SK-N-SH (cell line): Measurements from ENCODE around the gene APBB3. TPM values are rescaled to one million over a fixed set of nuclear protein-coding genes. Genes with fewer than 3 reads are reported as not detected.

Experiments used
- CTCF ChIA-PET: fragments of 300-600, 350-600 bp; formaldehyde crosslinking; extraction: SDS; loops from one replicate; lab custom pipeline; 2021; lab: Yijun Ruan, JAX
- POLR2A ChIA-PET: fragments of 350-600 bp; sonication (Branson Sonifier 250); formaldehyde crosslinking; extraction: SDS; loops from one replicate; lab custom pipeline; 2020; ENCODE audit warnings: antibody characterized with exemption, inconsistent platforms; lab: Yijun Ruan, JAX
- DNase-seq: peaks from one replicate; pipeline ENCODE4 v3.0.0; 2012
- H2AFZ ChIP-seq: fragments of 200-600 bp; sonication (generic); 2 replicates; pipeline ENCODE4 v1.8.1; 2016; ENCODE audit warnings: antibody characterized with exemption, mild to moderate bottlenecking, low read depth
- H3F3A ChIP-seq: fragments of 200-600 bp; sonication (generic); replicated peaks from 2 replicates; pipeline ENCODE3; 2016; ENCODE audit warnings: antibody characterized with exemption, mild to moderate bottlenecking; ENCODE audit not compliant: insufficient read depth
- H3K27ac ChIP-seq, 2 experiments: fragments of 200-500 bp in 1 of 2; fragments of 200-600 bp in 1 of 2; sonication (Bioruptor generic) in 1 of 2; sonication (generic), shearing (Covaris generic) in 1 of 2; 2 replicates each; pipeline versions ENCODE4 v1.5.1 to v1.6.1; 2014 to 2016; ENCODE audit warnings: low read depth in 2 of 2, inconsistent platforms in 1 of 2, low read length in 1 of 2, mild to moderate bottlenecking in 1 of 2, mixed read lengths in 1 of 2
- H3K27me3 ChIP-seq: fragments of 200-600 bp; sonication (generic), shearing (Covaris generic); 2 replicates; pipeline ENCODE4 v1.6.1; 2016; ENCODE audit warnings: mixed run types; ENCODE audit not compliant: insufficient read depth
- H3K36me3 ChIP-seq, 2 experiments: fragments of 200-500 bp in 1 of 2; fragments of 200-600 bp in 1 of 2; sonication (Bioruptor generic) in 1 of 2; sonication (generic) in 1 of 2; replicated peaks in 1 of 2; 2 replicates each; pipeline versions ENCODE3 to v1.5.1; 2014 to 2016; ENCODE audit warnings: low read length in 1 of 2, mild to moderate bottlenecking in 1 of 2; ENCODE audit not compliant: insufficient read depth in 2 of 2, control insufficient read depth in 1 of 2
- H3K4me1 ChIP-seq, 2 experiments: fragments of 200-500 bp in 1 of 2; fragments of 200-600 bp in 1 of 2; sonication (Bioruptor generic) in 1 of 2; sonication (generic), shearing (Covaris generic) in 1 of 2; 2 replicates each; pipeline versions ENCODE4 v1.5.1 to v1.6.1; 2014 to 2016; ENCODE audit warnings: low read depth in 1 of 2, low read length in 1 of 2, mixed run types in 1 of 2; ENCODE audit not compliant: insufficient read depth in 2 of 2, control insufficient read depth in 1 of 2
- H3K4me2 ChIP-seq: fragments of 200-600 bp; sonication (generic), shearing (Covaris generic); 2 replicates; pipeline ENCODE4 v1.6.1; 2017; ENCODE audit warnings: mixed run types
- H3K4me3 ChIP-seq, 2 experiments: fragments of 200-500 bp in 1 of 2; fragments of 200-600 bp in 1 of 2; sonication (Bioruptor generic) in 1 of 2; sonication (generic), shearing (Covaris generic) in 1 of 2; 2 replicates each; pipeline versions ENCODE4 v1.5.1 to v1.8.1; 2014 to 2016; ENCODE audit warnings: low read depth in 2 of 2, inconsistent platforms in 1 of 2, low read length in 1 of 2, mild to moderate bottlenecking in 1 of 2, mixed read lengths in 1 of 2, moderate library complexity in 1 of 2
- H3K79me2 ChIP-seq: fragments of 200-600 bp; sonication (generic); 2 replicates; pipeline ENCODE4 v1.8.1; 2017; ENCODE audit warnings: mild to moderate bottlenecking; ENCODE audit not compliant: insufficient read depth
- H3K9ac ChIP-seq: fragments of 200-600 bp; sonication (generic); 2 replicates; pipeline ENCODE4 v1.6.1; 2017; ENCODE audit warnings: mixed run types
- H3K9me2 ChIP-seq: fragments of 200-600 bp; sonication (generic); 2 replicates; pipeline ENCODE4 v1.6.1; 2017; ENCODE audit warnings: mixed run types
- H3K9me3 ChIP-seq: fragments of 200-600 bp; sonication (generic); 2 replicates; pipeline ENCODE4 v1.6.1; 2017; ENCODE audit warnings: mixed run types, mild to moderate bottlenecking, moderate library complexity
- H4K20me1 ChIP-seq: fragments of 200-600 bp; sonication (generic); 2 replicates; pipeline ENCODE4 v1.6.1; 2017; ENCODE audit warnings: mild to moderate bottlenecking, mixed run types; ENCODE audit not compliant: insufficient read depth
- EP300 ChIP-seq, 2 experiments: IDR thresholded peaks; 2 replicates each; pipeline versions ENCODE4 v1.4.0 to v1.6.1; 2012; ENCODE audit warnings: borderline replicate concordance in 1 of 2, low read depth in 1 of 2, low read length in 1 of 2
- RCOR1 ChIP-seq: fragments of 150-350 bp; IDR thresholded peaks from 2 replicates; pipeline ENCODE4 v1.6.1; 2017; ENCODE audit warnings: antibody characterized with exemption, low read length
- TAF1 ChIP-seq: IDR thresholded peaks from 2 replicates; pipeline ENCODE4 v1.6.1; 2012; ENCODE audit warnings: low read depth, mild to moderate bottlenecking, low read length, moderate library complexity, borderline replicate concordance
- TEAD4 ChIP-seq: IDR thresholded peaks from 2 replicates; pipeline ENCODE4 v1.4.0; 2012; ENCODE audit warnings: mild to moderate bottlenecking, borderline replicate concordance; ENCODE audit not compliant: insufficient read depth
- WGBS: methylation state at CpG from one replicate; pipeline ENCODE4 v1.1.6; 2017; ENCODE audit warnings: low lambda C conversion rate; 5-methylcytosine and 5-hydroxymethylcytosine counted together
- polyA plus RNA-seq, 3 experiments: library from polyadenylated mRNA; depleted of rRNA; stranded (reverse); fragments of >200 nt; gene quantifications; 2 replicates each; pipeline ENCODE4 v1.2.3, GENCODE V29; 2012
- TF ChIP-seq, protein P1 (sequence below): IDR thresholded peaks from 2 replicates; pipeline ENCODE4 v1.4.0; 2012; ENCODE audit warnings: low read depth, borderline replicate concordance
- TF ChIP-seq, protein P2 (sequence below): fragments of 150-350 bp; IDR thresholded peaks from 2 replicates; pipeline ENCODE4 v1.6.1; 2016; ENCODE audit warnings: mild to moderate bottlenecking, low read depth, low read length
- TF ChIP-seq, protein P3 (sequence below): fragments of 200-600 bp; sonication (generic); IDR thresholded peaks from 2 replicates; pipeline ENCODE4 v1.6.1; 2017; ENCODE audit warnings: antibody characterized with exemption, mild to moderate bottlenecking, moderate library complexity

Gene APBB3
- polyA plus RNA-seq, 1 of the 3 experiments (the other 2 are of a cell fraction) = 36.0 TPM

DNA sequence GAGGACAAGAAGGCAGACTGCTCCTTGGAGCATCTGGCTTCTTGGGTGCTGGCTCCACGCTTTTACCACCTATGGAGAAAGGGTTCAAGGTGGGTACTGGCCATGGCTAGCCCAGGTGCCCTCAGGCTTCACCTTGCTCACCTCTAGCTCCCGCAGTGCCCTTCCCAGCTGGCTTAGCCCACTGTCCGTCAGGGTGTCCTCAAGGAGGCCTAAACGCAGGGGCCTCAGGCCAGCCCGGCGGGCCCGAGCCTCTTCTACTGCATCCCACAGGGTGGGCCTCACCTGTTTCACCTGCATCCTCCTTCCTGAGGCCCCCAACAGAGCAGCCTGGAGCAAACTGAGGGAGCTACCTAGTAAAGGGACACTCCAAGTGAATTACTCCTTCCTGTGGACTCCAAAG, 9.3 kb upstream of the APBB3 start:
- CTCF ChIA-PET = interaction anchor here (0.8 kb wide), 1 partner anchor 8 kb away, joined by 3 read pairs; no protein-coding TSS in a partner anchor
- no peak for DNase-seq
- TF ChIP-seq TEAD4 = no peak
- 94% methylated on average over 4 of the region's 7 CpGs for WGBS
- no peak overlapping the region for H3K27ac ChIP-seq
- H3K36me3 ChIP-seq = peaks cover 0 to 3% of the 10 kb centered on the region in 2 experiments
- POLR2A ChIA-PET = no interaction called here
- no peaks in the 10 kb centered on the region for H3K27me3 ChIP-seq
- H3K4me3 ChIP-seq = no peak overlapping the region
- peaks cover 4% of the 10 kb centered on the region for H3F3A ChIP-seq
- H3K9me2 ChIP-seq = no peaks in the 10 kb centered on the region
- no peak overlapping the region for H3K9ac ChIP-seq
- no peak overlapping the region for H3K4me2 ChIP-seq
- H4K20me1 ChIP-seq = no peaks in the 10 kb centered on the region
- no peaks in the 10 kb centered on the region for H3K79me2 ChIP-seq
- no peaks in the 10 kb centered on the region for H3K4me1 ChIP-seq
- H3K9me3 ChIP-seq = no peaks in the 10 kb centered on the region
- no peak overlapping the region for H2AFZ ChIP-seq

DNA sequence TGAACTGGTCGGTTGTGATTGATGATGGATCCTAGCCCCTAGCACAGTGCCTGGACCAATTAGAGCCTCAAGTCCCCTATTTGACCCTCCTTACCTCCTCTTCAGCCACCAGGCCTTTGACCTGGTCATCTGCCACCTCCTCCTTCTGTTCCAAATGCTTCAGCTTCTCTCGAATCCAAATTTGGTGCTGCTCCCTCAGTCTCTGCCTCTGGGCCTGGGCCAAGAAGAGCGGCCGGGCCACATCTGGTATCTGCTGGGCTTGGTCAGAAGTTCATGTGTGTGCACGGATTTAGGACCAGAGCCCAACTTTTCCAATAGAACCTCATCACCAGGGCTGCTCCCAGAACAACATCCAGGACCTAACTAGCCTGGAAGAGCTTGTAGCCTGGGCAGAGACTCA, 6.7 kb upstream of the APBB3 start:
- Histone ChIP-seq H3K27ac (no peak overlapping the region), H3K4me3 (no peak overlapping the region), H3K4me1 (no peaks in the 10 kb centered on the region; a peak in 1 of 4 replicates), H3K9me3 (no peaks in the 10 kb centered on the region), H3K36me3 (peaks cover 8 to 25% of the 10 kb centered on the region in 2 experiments), H3K27me3 (no peaks in the 10 kb centered on the region), H3K4me2 (no peak overlapping the region), H2AFZ (no peak overlapping the region), H3K9me2 (no peaks in the 10 kb centered on the region), H3K9ac (no peak overlapping the region), H3K79me2 (peaks cover 12% of the 10 kb centered on the region), H4K20me1 (no peaks in the 10 kb centered on the region), H3F3A (peaks cover 5% of the 10 kb centered on the region)
- TF ChIP-seq, protein P1, sequence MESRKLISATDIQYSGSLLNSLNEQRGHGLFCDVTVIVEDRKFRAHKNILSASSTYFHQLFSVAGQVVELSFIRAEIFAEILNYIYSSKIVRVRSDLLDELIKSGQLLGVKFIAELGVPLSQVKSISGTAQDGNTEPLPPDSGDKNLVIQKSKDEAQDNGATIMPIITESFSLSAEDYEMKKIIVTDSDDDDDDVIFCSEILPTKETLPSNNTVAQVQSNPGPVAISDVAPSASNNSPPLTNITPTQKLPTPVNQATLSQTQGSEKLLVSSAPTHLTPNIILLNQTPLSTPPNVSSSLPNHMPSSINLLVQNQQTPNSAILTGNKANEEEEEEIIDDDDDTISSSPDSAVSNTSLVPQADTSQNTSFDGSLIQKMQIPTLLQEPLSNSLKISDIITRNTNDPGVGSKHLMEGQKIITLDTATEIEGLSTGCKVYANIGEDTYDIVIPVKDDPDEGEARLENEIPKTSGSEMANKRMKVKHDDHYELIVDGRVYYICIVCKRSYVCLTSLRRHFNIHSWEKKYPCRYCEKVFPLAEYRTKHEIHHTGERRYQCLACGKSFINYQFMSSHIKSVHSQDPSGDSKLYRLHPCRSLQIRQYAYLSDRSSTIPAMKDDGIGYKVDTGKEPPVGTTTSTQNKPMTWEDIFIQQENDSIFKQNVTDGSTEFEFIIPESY = no peak
- no peak for TF ChIP-seq EP300 (IDR thresholded peaks at IDR 0.05; ENCODE audit: borderline replicate concordance in 1 of 2, low read depth in 1 of 2, low read length in 1 of 2)
- no peak for TF ChIP-seq TAF1
- TF ChIP-seq, protein P2, sequence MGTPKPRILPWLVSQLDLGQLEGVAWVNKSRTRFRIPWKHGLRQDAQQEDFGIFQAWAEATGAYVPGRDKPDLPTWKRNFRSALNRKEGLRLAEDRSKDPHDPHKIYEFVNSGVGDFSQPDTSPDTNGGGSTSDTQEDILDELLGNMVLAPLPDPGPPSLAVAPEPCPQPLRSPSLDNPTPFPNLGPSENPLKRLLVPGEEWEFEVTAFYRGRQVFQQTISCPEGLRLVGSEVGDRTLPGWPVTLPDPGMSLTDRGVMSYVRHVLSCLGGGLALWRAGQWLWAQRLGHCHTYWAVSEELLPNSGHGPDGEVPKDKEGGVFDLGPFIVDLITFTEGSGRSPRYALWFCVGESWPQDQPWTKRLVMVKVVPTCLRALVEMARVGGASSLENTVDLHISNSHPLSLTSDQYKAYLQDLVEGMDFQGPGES = no peak
- TF ChIP-seq, protein P3, sequence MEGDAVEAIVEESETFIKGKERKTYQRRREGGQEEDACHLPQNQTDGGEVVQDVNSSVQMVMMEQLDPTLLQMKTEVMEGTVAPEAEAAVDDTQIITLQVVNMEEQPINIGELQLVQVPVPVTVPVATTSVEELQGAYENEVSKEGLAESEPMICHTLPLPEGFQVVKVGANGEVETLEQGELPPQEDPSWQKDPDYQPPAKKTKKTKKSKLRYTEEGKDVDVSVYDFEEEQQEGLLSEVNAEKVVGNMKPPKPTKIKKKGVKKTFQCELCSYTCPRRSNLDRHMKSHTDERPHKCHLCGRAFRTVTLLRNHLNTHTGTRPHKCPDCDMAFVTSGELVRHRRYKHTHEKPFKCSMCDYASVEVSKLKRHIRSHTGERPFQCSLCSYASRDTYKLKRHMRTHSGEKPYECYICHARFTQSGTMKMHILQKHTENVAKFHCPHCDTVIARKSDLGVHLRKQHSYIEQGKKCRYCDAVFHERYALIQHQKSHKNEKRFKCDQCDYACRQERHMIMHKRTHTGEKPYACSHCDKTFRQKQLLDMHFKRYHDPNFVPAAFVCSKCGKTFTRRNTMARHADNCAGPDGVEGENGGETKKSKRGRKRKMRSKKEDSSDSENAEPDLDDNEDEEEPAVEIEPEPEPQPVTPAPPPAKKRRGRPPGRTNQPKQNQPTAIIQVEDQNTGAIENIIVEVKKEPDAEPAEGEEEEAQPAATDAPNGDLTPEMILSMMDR = no peak
- no peak for TF ChIP-seq RCOR1
- WGBS = 62% methylated on average over 5 of the region's 5 CpGs
- ChIA-PET POLR2A (no interaction called here), CTCF (interaction anchor here (0.6 to 2.5 kb wide), 2 partner anchors 47 to 68 kb away, joined by 3 to 7 read pairs; partner anchors contain the start of gene TMCO6)
- no peak for DNase-seq
